ENCODE measurements around the gene HIVEP3.

- TF ChIP-seq CTCF (IDR thresholded peaks at IDR 0.05) (no peak), EZH2 (IDR thresholded peaks at IDR 0.05; ENCODE audit: borderline replicate concordance, insufficient read depth, low read depth, low read length, poor library complexity, severe bottlenecking) (no peak)
These were observed 421.7 kb downstream of the HIVEP3 start for GRCh38 chr1:41497056-41497440.
